Measurements from ENCODE around the gene ZBTB12. TPM values are rescaled to one million over a fixed set of nuclear protein-coding genes. Genes with fewer than 3 reads are reported as not detected.

Gene ZBTB12
- total RNA-seq, 2 donors from 2014 or later: 3.8 to 4.1 TPM

- peaks cover 5% of the 10 kb centered on the region for H3K4me1 ChIP-seq (replicated peaks)
- intact Hi-C loops (cut with DNase I): loop anchor here (5.0 kb wide), 2 partner anchors 171 to 279 kb away; partner anchors contain the start of genes AGPAT1, DDAH2 and RNF5
- H3K9me3 ChIP-seq: no peaks in the 10 kb centered on the region
- no peaks in the 10 kb centered on the region for H3K36me3 ChIP-seq
- WGBS: 15% methylated on average over 8 of the region's 8 CpGs
- TF ChIP-seq POLR2A (IDR thresholded peaks at IDR 0.05) (peak; percentile 52), POLR2AphosphoS5 (IDR thresholded peaks at IDR 0.05) (peak; percentile 92), CTCF (IDR thresholded peaks at IDR 0.05) (peak in 1 of 4 experiments; percentile 5)
- DNase-seq (ENCODE audit: low spot score): no peak
- no peaks in the 10 kb centered on the region for H3K27me3 ChIP-seq (replicated peaks; ENCODE audit: insufficient read depth)
- H3K27ac ChIP-seq: peak overlapping the region; percentile 89 to 93
- peak overlapping the region; percentile 86 to 99 for H3K4me3 ChIP-seq
Measured at GRCh38 chr6:31898383-31899011, 3.4 kb downstream of the ZBTB12 start.

- intact Hi-C loops (cut with DNase I): loop anchor here (2.0 to 5.0 kb wide), 3 partner anchors 33 to 280 kb away; partner anchors contain the start of genes AGPAT1, DDAH2 and RNF5
- peak; percentile 84 for DNase-seq (ENCODE audit: low spot score)
- WGBS: under 1% methylated on average over 23 of the region's 49 CpGs
- TF ChIP-seq CTCF (IDR thresholded peaks at IDR 0.05): peak in 2 of 4 experiments; percentile 35 to 58
- TF ChIP-seq POLR2AphosphoS5 (IDR thresholded peaks at IDR 0.05): peak; percentile 86
- TF ChIP-seq POLR2A (IDR thresholded peaks at IDR 0.05): peak; percentile 85
- no peaks in the 10 kb centered on the region for H3K9me3 ChIP-seq
- peak within 1 kb of the TSS; percentile 89 to 93 for H3K27ac ChIP-seq
- no peaks in the 10 kb centered on the region for H3K36me3 ChIP-seq
- peaks cover 2% of the 10 kb centered on the region for H3K4me1 ChIP-seq (replicated peaks)
- H3K4me3 ChIP-seq: peak within 1 kb of the TSS; percentile 86 to 99
- no peaks in the 10 kb centered on the region for H3K27me3 ChIP-seq (replicated peaks; ENCODE audit: insufficient read depth)
Measured at GRCh38 chr6:31897612-31898382, 4.1 kb downstream of the ZBTB12 start, which contains the start of gene EHMT2. Gene EHMT2 (minus strand): TSS chr6:31897698. CDS start chr6:31897677, 21 bp downstream.

- no peak for TF ChIP-seq CTCF (IDR thresholded peaks at IDR 0.05)
- H3K36me3 ChIP-seq: no peaks in the 10 kb centered on the region
- H3K27me3 ChIP-seq (replicated peaks; ENCODE audit: insufficient read depth): no peaks in the 10 kb centered on the region
- DNase-seq (ENCODE audit: low spot score): no peak
- intact Hi-C loops (cut with DNase I): loop anchor here (2.0 to 5.0 kb wide), 3 partner anchors 32 to 280 kb away; partner anchors contain the start of genes AGPAT1, DDAH2 and RNF5
- H3K4me1 ChIP-seq (replicated peaks): no peaks in the 10 kb centered on the region
- no peaks in the 10 kb centered on the region for H3K9me3 ChIP-seq
- WGBS: 0% methylated on average over 16 of the region's 62 CpGs
- H3K4me3 ChIP-seq: peak overlapping the region; percentile 86 to 99
- H3K27ac ChIP-seq: peak overlapping the region; percentile 81 to 93
Measured at GRCh38 chr6:31896856-31897611, 4.9 kb downstream of the ZBTB12 start.

GRCh38 chr6:31896493-31896855 is 5.4 kb downstream of the ZBTB12 start:
- Histone ChIP-seq H3K36me3 (no peaks in the 10 kb centered on the region), H3K9me3 (no peaks in the 10 kb centered on the region), H3K4me3 (peak overlapping the region; percentile 86 to 99), H3K4me1 (replicated peaks) (no peaks in the 10 kb centered on the region), H3K27me3 (replicated peaks; ENCODE audit: insufficient read depth) (no peaks in the 10 kb centered on the region), H3K27ac (peak overlapping the region; percentile 81 to 93)
- intact Hi-C loops (cut with DNase I): loop anchor here (2.0 to 5.0 kb wide), 3 partner anchors 32 to 281 kb away; partner anchors contain the start of genes AGPAT1, DDAH2 and RNF5
- TF ChIP-seq CTCF (IDR thresholded peaks at IDR 0.05): no peak
- DNase-seq (ENCODE audit: low spot score): no peak
- 23% methylated on average over 4 of the region's 4 CpGs for WGBS

All from prostate gland (tissue), 2 donors.